Esophagus squamous epithelium (tissue), 5 donors: ENCODE data around the gene TMEM219. TPM values are rescaled to one million over a fixed set of nuclear protein-coding genes. Genes with fewer than 3 reads are reported as not detected.
A peak's percentile ranks its signal among the peaks of the same experiment; 100 is the strongest.
"Not testable (repeated sequence)": the region's sequence is repeated elsewhere in the genome, so short reads cannot be mapped to it uniquely, and the experiment has no call there.

Source experiments
- DNase-seq: peaks from one replicate; lab custom pipeline; 2025; lab: John Stamatoyannopoulos, UW
- H3K27ac ChIP-seq, 4 donors: fragments of 200-600 bp; sonication (generic); one replicate each; pipeline ENCODE4 v1.5.1; 2016 to 2019; ENCODE audit warnings: mild to moderate bottlenecking in 1 of 4
- H3K27me3 ChIP-seq, 4 donors: fragments of 200-600 bp; sonication (generic); 1 replicate in 3 of 4; 2 replicates in 1 of 4; pipeline versions ENCODE4 v1.5.1 to v1.6.0; 2017 to 2021; ENCODE audit warnings: antibody characterized with exemption in 1 of 4
- H3K36me3 ChIP-seq, 3 donors: fragments of 200-600 bp; sonication (generic); one replicate each; pipeline ENCODE4 v1.5.1; 2016 to 2019
- H3K4me1 ChIP-seq, 3 donors: fragments of 200-600 bp; sonication (generic); one replicate each; pipeline ENCODE4 v1.5.1; 2017 to 2019
- H3K4me3 ChIP-seq, 4 donors: fragments of 200-600 bp; sonication (generic); 1 replicate in 3 of 4; 2 replicates in 1 of 4; pipeline ENCODE4 v1.5.1; 2016 to 2019; ENCODE audit warnings: mild to moderate bottlenecking in 2 of 4, moderate library complexity in 1 of 4
- H3K9me3 ChIP-seq, 3 donors: fragments of 200-600 bp; sonication (generic); one replicate each; pipeline ENCODE4 v1.5.1; 2016 to 2019
- POLR2A ChIP-seq, 4 donors: fragments of 450-650 bp; IDR thresholded peaks; one replicate each; pipeline ENCODE4 v1.6.1; 2017; ENCODE audit warnings: antibody characterized with exemption in 4 of 4, mild to moderate bottlenecking in 4 of 4, moderate library complexity in 3 of 4
- WGBS, 2 donors: methylation state at CpG; one replicate each; pipeline ENCODE4 v1.1.5; 2018; 5-methylcytosine and 5-hydroxymethylcytosine counted together
- intact Hi-C: fragments of 100-400 bp; cut with DNase I; formaldehyde crosslinking; loops from one replicate; pipeline ENCODE4 v1.15.0; 2022
- total RNA-seq, 4 donors: library from RNA; depleted of rRNA; stranded (reverse); fragments of >200 nt; gene quantifications; one replicate each; pipeline ENCODE4 v1.1.0, GENCODE V29; 2016
- TF ChIP-seq, protein P1 (sequence below), 6 experiments: fragments of 450-650 bp in 4 of 6; fragments of 200-600 bp in 2 of 6; sonication (generic) in 2 of 6; IDR thresholded peaks; one replicate each; pipeline ENCODE4 v1.5.1; 2016 to 2019; ENCODE audit warnings: antibody characterized with exemption in 6 of 6, mild to moderate bottlenecking in 4 of 6, moderate library complexity in 4 of 6
- donor health status: DM: yes; HTN: yes; CAD: no.

TMEM219 gene
- total RNA-seq, 4 donors from 2014 or later: 48.0 to 119 (median 80.0) TPM

GRCh38 chr16:29958756-29959155, 3.1 kb upstream of the TMEM219 start:
- WGBS, 2 donors: 58 to 73% methylated on average over 2 to 3 of the region's 5 CpGs
- no peak overlapping the region for H3K4me3 ChIP-seq
- no peaks in the 10 kb centered on the region for H3K9me3 ChIP-seq
- peaks cover 0 to 20% (median 11%) of the 10 kb centered on the region in 3 donors for H3K4me1 ChIP-seq
- peaks cover 0 to 3% (median 0%) of the 10 kb centered on the region in 3 donors for H3K36me3 ChIP-seq
- intact Hi-C loops: no loop called here
- H3K27me3 ChIP-seq: no peaks in the 10 kb centered on the region
- no peak overlapping the region for H3K27ac ChIP-seq
- TF ChIP-seq, protein P1, sequence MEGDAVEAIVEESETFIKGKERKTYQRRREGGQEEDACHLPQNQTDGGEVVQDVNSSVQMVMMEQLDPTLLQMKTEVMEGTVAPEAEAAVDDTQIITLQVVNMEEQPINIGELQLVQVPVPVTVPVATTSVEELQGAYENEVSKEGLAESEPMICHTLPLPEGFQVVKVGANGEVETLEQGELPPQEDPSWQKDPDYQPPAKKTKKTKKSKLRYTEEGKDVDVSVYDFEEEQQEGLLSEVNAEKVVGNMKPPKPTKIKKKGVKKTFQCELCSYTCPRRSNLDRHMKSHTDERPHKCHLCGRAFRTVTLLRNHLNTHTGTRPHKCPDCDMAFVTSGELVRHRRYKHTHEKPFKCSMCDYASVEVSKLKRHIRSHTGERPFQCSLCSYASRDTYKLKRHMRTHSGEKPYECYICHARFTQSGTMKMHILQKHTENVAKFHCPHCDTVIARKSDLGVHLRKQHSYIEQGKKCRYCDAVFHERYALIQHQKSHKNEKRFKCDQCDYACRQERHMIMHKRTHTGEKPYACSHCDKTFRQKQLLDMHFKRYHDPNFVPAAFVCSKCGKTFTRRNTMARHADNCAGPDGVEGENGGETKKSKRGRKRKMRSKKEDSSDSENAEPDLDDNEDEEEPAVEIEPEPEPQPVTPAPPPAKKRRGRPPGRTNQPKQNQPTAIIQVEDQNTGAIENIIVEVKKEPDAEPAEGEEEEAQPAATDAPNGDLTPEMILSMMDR (IDR thresholded peaks at IDR 0.05): no peak
- no peak for TF ChIP-seq POLR2A (IDR thresholded peaks at IDR 0.05)
- no peak for DNase-seq

DNA sequence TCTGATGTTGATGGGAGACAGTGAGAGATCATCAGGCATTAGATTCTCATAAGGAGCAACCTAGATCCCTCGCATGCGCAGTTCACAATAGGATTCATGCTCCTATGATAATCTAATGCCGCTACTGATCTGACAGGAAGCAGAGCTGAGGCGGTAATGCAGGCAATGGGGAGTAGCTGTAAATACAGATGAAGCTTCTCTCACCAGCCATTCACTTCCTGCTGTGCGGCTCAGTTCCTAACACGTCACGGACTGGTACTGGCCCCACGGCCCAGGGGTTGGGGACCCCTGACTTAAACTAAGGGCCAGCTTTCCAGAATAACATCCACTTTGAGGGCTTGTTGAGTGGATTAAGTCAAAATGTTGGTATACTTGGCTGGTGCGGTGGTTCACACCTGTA, 2.6 kb upstream of the TMEM219 start:
- TF ChIP-seq, protein P1 (IDR thresholded peaks at IDR 0.05): no peak
- no peak for TF ChIP-seq POLR2A (IDR thresholded peaks at IDR 0.05)
- WGBS, 2 donors: 72 to 86% methylated on average over 8 of the region's 9 CpGs

DNA sequence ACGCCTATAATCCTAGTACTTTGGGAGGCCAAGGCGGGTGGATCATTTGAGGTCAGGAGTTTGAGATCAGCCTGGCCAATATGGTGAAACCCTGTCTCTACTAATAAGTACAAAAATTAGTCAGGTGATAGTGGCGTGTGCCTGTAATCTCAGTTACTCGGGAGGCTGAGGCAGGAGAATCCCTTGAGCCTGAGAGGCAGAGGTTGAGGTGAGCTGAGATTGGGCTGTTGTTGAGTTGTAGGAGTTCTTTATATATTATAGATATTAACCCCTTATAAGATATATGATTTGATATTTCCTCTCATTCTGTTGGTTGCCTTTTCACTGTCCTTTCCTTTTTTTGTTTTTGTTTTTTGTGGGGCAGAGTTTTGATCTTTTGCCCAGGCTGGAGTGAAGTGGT, 2.1 kb upstream of the TMEM219 start:
- intact Hi-C loops, DNase-seq: not testable (repeated sequence)
- 87% methylated on average over 4 of the region's 4 CpGs for WGBS, 2 donors

More for the DNA sequence above, 2.6 kb upstream of the TMEM219 start:
- Histone ChIP-seq H3K9me3 (no peaks in the 10 kb centered on the region), H3K36me3 (peaks cover 0 to 9% (median 0%) of the 10 kb centered on the region in 3 donors), H3K27ac (no peak overlapping the region), H3K4me1 (peaks cover 0 to 25% (median 11%) of the 10 kb centered on the region in 3 donors), H3K4me3 (no peak overlapping the region), H3K27me3 (no peaks in the 10 kb centered on the region)
- intact Hi-C loops: no loop called here
- DNase-seq: no peak

GRCh38 chr16:29961127-29961478, 776 bp upstream of the TMEM219 start:
- intact Hi-C loops: no loop called here
- Histone ChIP-seq H3K36me3 (peaks cover 0 to 25% (median 0%) of the 10 kb centered on the region in 3 donors), H3K4me1 (peaks cover 0 to 32% (median 11%) of the 10 kb centered on the region in 3 donors), H3K27ac (peak overlapping the region; percentile 94 to 97 (median 94)), H3K9me3 (no peaks in the 10 kb centered on the region), H3K4me3 (peak overlapping the region in 3 of 4 donors; percentile 70 to 85 (median 83)), H3K27me3 (no peaks in the 10 kb centered on the region)
- DNase-seq: no peak
- TF ChIP-seq POLR2A (IDR thresholded peaks at IDR 0.05): no peak
- TF ChIP-seq, protein P1 (IDR thresholded peaks at IDR 0.05): no peak
- 57 to 65% methylated on average over 8 of the region's 10 CpGs for WGBS, 2 donors

More for the DNA sequence above, 2.1 kb upstream of the TMEM219 start:
- H3K27me3 ChIP-seq, H3K9me3 ChIP-seq, H3K4me3 ChIP-seq, H3K27ac ChIP-seq: not testable (repeated sequence)
- H3K36me3 ChIP-seq: peaks cover 0 to 14% (median 0%) of the 10 kb centered on the region in 3 donors
- peaks cover 0 to 31% (median 11%) of the 10 kb centered on the region in 3 donors for H3K4me1 ChIP-seq

DNA sequence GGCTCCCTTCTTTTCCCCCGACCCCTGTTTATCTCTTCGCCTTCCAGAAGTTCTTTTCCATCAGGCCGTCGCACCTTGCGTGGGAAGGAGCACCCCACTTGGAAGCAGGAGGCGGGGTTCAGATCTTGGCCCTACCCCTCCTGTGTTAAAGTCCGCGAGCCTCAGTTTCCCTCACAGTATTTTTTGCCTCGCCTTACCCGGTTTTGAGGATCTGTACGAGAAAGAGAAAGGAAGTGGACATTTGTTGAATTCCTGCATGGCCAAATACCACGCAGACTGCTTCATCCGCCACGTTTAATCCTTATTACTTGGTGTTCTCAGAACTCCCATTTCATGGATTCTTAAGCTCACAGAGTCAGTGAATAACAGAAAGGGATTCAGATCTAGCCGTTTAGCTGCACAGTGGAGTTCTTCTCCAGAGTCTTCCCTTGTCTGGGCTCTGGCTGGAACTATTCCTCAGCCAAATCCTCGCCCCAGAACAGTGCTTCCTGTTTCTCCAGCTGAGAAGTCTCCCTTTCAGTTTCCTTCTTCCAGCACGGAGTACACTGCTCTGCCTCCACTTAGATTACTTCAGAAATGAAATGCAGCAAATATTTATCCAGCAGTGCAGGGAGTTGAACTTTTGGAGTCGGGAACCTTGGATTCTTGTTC, 590 bp downstream of the TMEM219 start:
- intact Hi-C loops: no loop called here
- TF ChIP-seq POLR2A (IDR thresholded peaks at IDR 0.05): no peak
- TF ChIP-seq, protein P1 (IDR thresholded peaks at IDR 0.05): no peak
- Histone ChIP-seq H3K9me3 (no peaks in the 10 kb centered on the region), H3K4me1 (peaks cover 0 to 32% (median 11%) of the 10 kb centered on the region in 3 donors), H3K27ac (peak overlapping the region; percentile 94 to 97 (median 94)), H3K4me3 (peak overlapping the region; percentile 70 to 85 (median 76)), H3K27me3 (no peaks in the 10 kb centered on the region), H3K36me3 (peaks cover 0 to 37% (median 0%) of the 10 kb centered on the region in 3 donors)
- no peak for DNase-seq
- 5 to 6% methylated on average over 18 of the region's 18 CpGs for WGBS, 2 donors
